SH-SY5Y (cell line): ENCODE measurements around the gene MTRR.

Experiments used
- GATA2 ChIP-seq: IDR thresholded peaks from 2 replicates; pipeline ENCODE4 v1.6.1; 2011; ENCODE audit warnings: mild to moderate bottlenecking, low read depth, low read length
- GATA3 ChIP-seq: IDR thresholded peaks from 2 replicates; pipeline ENCODE4 v1.6.1; 2011; ENCODE audit warnings: low read depth, mild to moderate bottlenecking, low read length, moderate library complexity

- TF ChIP-seq GATA2 (no peak), GATA3 (no peak)
These were observed 548 bp upstream of the MTRR start for GRCh38 chr5:7868427-7868772.
